Naive thymus-derived CD4-positive, alpha-beta T cell (primary cell): ENCODE results near the gene TCERG1L. TPM values are rescaled to one million over a fixed set of nuclear protein-coding genes. Genes with fewer than 3 reads are reported as not detected.
"Not testable (repeated sequence)": the region's sequence is repeated elsewhere in the genome, so short reads cannot be mapped to it uniquely, and the experiment has no call there.

Source experiments
- ATAC-seq: fragments of 150-1000 bp; cut with Tn5 transposase; 2 replicates; pipeline ENCODE4 v1.10.0; 2021; ENCODE audit warnings: mild to moderate bottlenecking, moderate library complexity
- CTCF ChIA-PET: fragments of 350-600 bp; sonication (Branson Sonifier 250); formaldehyde crosslinking; loops from one replicate; lab custom pipeline; 2021; ENCODE audit warnings: antibody characterized with exemption; lab: Charles Lee
- POLR2A ChIA-PET: fragments of 350-600 bp; sonication (Branson Sonifier 250); formaldehyde crosslinking; loops from one replicate; lab custom pipeline; 2021; ENCODE audit warnings: antibody characterized with exemption, inconsistent platforms; lab: Charles Lee
- DNase-seq, 9 donors: peaks; one replicate each; pipeline versions ENCODE4 v3.0.0 to v3.0.0-alpha.2; 2020 to 2022; ENCODE audit warnings: mixed read lengths in 1 of 9
- H3K27ac ChIP-seq: one replicate; pipeline ENCODE4 v1.7.0; 2013; ENCODE audit warnings: mild to moderate bottlenecking, low read depth, low read length, moderate library complexity
- H3K27me3 ChIP-seq, 2 donors: one replicate each; pipeline ENCODE4 v1.7.0; 2013; ENCODE audit warnings: low read length in 2 of 2, mild to moderate bottlenecking in 2 of 2, moderate library complexity in 2 of 2; ENCODE audit not compliant: control insufficient read depth in 2 of 2, insufficient read depth in 2 of 2
- H3K36me3 ChIP-seq, 3 experiments: 1 replicate in 2 of 3; 2 replicates in 1 of 3; pipeline ENCODE4 v1.7.0; 2013; ENCODE audit warnings: low read length in 3 of 3, mild to moderate bottlenecking in 3 of 3, moderate library complexity in 1 of 3; ENCODE audit not compliant: insufficient read depth in 3 of 3, control insufficient read depth in 2 of 3
- H3K4me1 ChIP-seq, 2 donors: one replicate each; pipeline ENCODE4 v1.7.0; 2013; ENCODE audit warnings: low read length in 2 of 2, mild to moderate bottlenecking in 2 of 2, moderate library complexity in 1 of 2; ENCODE audit not compliant: control insufficient read depth in 2 of 2, insufficient read depth in 2 of 2
- H3K4me3 ChIP-seq: 2 replicates; pipeline ENCODE4 v1.7.0; 2013; ENCODE audit warnings: mild to moderate bottlenecking, low read length
- H3K9me3 ChIP-seq, 3 experiments: 1 replicate in 2 of 3; 2 replicates in 1 of 3; pipeline ENCODE4 v1.7.0; 2013; ENCODE audit warnings: low read length in 3 of 3; ENCODE audit not compliant: control insufficient read depth in 2 of 3
- H3K27ac Mint-ChIP-seq, 9 donors: one replicate each; pipeline ENCODE4 v1.8.0; 2020 to 2022; ENCODE audit warnings: mixed read lengths in 9 of 9, mild to moderate bottlenecking in 8 of 9, moderate library complexity in 5 of 9, inconsistent platforms in 2 of 9
- H3K27me3 Mint-ChIP-seq, 5 donors: one replicate each; pipeline ENCODE4 v1.8.0; 2021 to 2022; ENCODE audit warnings: mixed read lengths in 5 of 5, mild to moderate bottlenecking in 1 of 5
- H3K36me3 Mint-ChIP-seq, 5 donors: one replicate each; pipeline ENCODE4 v1.8.0; 2020 to 2022; ENCODE audit warnings: mixed read lengths in 5 of 5, mild to moderate bottlenecking in 3 of 5, inconsistent platforms in 1 of 5
- H3K4me1 Mint-ChIP-seq, 7 donors: one replicate each; pipeline ENCODE4 v1.8.0; 2020 to 2022; ENCODE audit warnings: mixed read lengths in 7 of 7, mild to moderate bottlenecking in 3 of 7, inconsistent platforms in 1 of 7
- H3K4me3 Mint-ChIP-seq, 10 donors: one replicate each; pipeline ENCODE4 v1.8.0; 2020 to 2022; ENCODE audit warnings: mild to moderate bottlenecking in 10 of 10, mixed read lengths in 10 of 10, moderate library complexity in 6 of 10, inconsistent platforms in 2 of 10
- H3K9me3 Mint-ChIP-seq, 11 donors: one replicate each; pipeline ENCODE4 v1.8.0; 2020 to 2022; ENCODE audit warnings: mixed read lengths in 11 of 11, mild to moderate bottlenecking in 4 of 11, inconsistent platforms in 1 of 11, moderate library complexity in 1 of 11
- intact Hi-C, 2 donors: fragments of 100-400 bp; cut with micrococcal nuclease; formaldehyde crosslinking; loops; one replicate each; pipeline ENCODE4 v1.15.1; 2023
- polyA plus RNA-seq, 2 donors: library from polyadenylated mRNA; unstranded; fragments of 300-500 nt; fragmentation: Illumina TruSeq; gene quantifications; one replicate each; pipeline ENCODE4 v1.2.3, GENCODE V29; 2021
- total RNA-seq, 6 experiments: library from RNA in 5 of 6; stranded (reverse) in 5 of 6; gene quantifications; 1 replicate in 5 of 6; 2 replicates in 1 of 6; pipeline ENCODE4 v1.2.3 and lab custom pipeline; 2021 to 2026

TCERG1L gene
- total and polyA plus RNA-seq, 7 experiments from 2014 or later = 0.11 to 0.42 (median 0.39) TPM; not detected in 4

- H3K27ac Mint-ChIP-seq, intact Hi-C loops, H3K4me1 ChIP-seq, H3K4me1 Mint-ChIP-seq, DNase-seq, H3K9me3 ChIP-seq, H3K27ac ChIP-seq, H3K36me3 Mint-ChIP-seq, POLR2A ChIA-PET, H3K4me3 Mint-ChIP-seq, ATAC-seq, H3K9me3 Mint-ChIP-seq, H3K27me3 ChIP-seq, H3K27me3 Mint-ChIP-seq, H3K4me3 ChIP-seq, H3K36me3 ChIP-seq, CTCF ChIA-PET: not testable (repeated sequence)
These were observed 175.2 kb downstream of the TCERG1L start for GRCh38 chr10:131136336-131136735.

DNA sequence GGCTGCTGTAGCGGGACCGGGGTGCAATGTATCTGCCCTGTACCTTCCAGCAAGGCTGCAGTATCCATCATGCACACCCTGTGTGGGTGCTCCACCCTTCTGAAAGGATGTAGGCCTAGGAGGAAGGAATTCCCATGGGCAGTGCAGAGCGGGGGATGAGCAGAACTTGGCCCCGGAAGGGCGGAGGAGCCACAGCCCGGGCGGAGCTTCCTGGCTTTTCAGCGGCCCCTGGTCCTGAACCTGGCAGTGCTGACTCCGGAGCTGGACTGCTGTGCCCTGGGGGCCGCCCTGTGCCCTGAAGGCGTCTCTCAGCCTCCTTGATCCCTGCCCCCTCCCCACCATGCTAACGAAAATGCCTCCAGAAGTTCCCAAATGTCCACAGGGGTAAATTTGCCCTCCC lies 175.8 kb downstream of the TCERG1L start:
- no peak for ATAC-seq
- no peak overlapping the region for H3K27ac Mint-ChIP-seq
- Histone ChIP-seq H3K36me3 (no peaks in the 10 kb centered on the region), H3K27me3 (no peaks in the 10 kb centered on the region), H3K9me3 (no peaks in the 10 kb centered on the region), H3K4me3 (no peak overlapping the region), H3K27ac (no peak overlapping the region), H3K4me1 (no peaks in the 10 kb centered on the region)
- no peaks in the 10 kb centered on the region for H3K36me3 Mint-ChIP-seq
- H3K9me3 Mint-ChIP-seq = no peaks in the 10 kb centered on the region
- H3K4me1 Mint-ChIP-seq = peaks cover 0 to 5% (median 0%) of the 10 kb centered on the region in 7 donors
- H3K27me3 Mint-ChIP-seq = no peaks in the 10 kb centered on the region
- H3K4me3 Mint-ChIP-seq = no peak overlapping the region
- POLR2A ChIA-PET = no interaction called here
- CTCF ChIA-PET = no interaction called here
- intact Hi-C loops = no loop called here
- no peak for DNase-seq

DNA sequence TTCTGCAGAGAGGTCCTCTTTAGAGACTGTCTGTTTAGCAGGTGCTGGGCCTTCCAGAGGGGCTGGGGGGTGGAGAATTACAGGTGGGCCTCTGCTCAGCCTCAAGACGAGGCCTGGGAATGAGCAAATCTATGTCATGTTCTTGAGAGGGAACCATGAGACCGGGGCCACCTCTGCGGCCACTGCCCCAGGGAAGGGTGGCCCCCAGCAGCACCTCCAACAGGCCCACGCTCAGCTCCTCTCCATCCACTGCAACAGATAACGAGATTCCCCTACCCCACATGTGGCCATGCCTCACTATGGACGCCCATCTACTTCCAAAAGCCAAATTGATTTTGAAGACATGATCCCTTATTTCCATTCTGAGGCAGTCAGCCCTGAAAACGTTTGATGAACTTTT lies 176.9 kb downstream of the TCERG1L start:
- no peaks in the 10 kb centered on the region for H3K27me3 Mint-ChIP-seq
- intact Hi-C loops = no loop called here
- Histone ChIP-seq H3K27me3 (no peaks in the 10 kb centered on the region), H3K4me3 (no peak overlapping the region), H3K36me3 (no peaks in the 10 kb centered on the region), H3K9me3 (no peaks in the 10 kb centered on the region), H3K27ac (no peak overlapping the region), H3K4me1 (no peaks in the 10 kb centered on the region)
- H3K36me3 Mint-ChIP-seq = no peaks in the 10 kb centered on the region
- H3K4me1 Mint-ChIP-seq = peaks cover 0 to 7% (median 0%) of the 10 kb centered on the region in 7 donors
- H3K9me3 Mint-ChIP-seq = no peaks in the 10 kb centered on the region
- POLR2A ChIA-PET = no interaction called here
- H3K4me3 Mint-ChIP-seq = no peak overlapping the region
- H3K27ac Mint-ChIP-seq = no peak overlapping the region
- DNase-seq = no peak
- ATAC-seq = no peak
- CTCF ChIA-PET = no interaction called here

DNA sequence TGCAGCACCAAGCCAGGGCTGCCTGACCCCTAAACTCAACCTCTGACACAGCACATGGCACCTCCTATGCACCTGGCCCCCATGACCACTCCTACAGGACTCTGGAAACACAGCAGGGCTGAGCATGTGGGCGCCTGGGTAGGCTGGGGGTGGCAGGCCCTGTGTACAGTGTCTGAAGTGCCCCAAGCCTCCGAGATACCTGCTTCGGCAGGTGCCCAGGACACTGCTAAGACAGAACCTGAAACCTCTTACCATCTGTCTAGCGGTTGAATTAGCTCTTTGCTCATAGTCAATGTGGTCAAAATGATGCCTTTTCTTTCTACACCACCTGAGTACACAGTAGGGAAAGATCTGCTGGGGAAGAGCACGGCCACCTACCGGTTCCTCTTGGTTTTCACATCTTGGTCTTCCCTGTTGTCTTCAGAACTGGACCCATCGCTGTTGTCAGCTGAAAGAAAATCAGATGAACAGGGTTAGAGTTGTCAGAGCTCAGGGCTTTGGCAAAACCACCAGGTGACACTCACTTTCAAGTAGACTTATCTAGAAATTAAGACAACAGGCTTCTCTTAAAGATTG lies 177.4 kb downstream of the TCERG1L start:
- Histone ChIP-seq H3K27ac (no peak overlapping the region), H3K36me3 (no peaks in the 10 kb centered on the region), H3K27me3 (no peaks in the 10 kb centered on the region), H3K9me3 (no peaks in the 10 kb centered on the region), H3K4me3 (no peak overlapping the region), H3K4me1 (no peaks in the 10 kb centered on the region)
- POLR2A ChIA-PET = no interaction called here
- Mint-ChIP-seq H3K27ac (no peak overlapping the region), H3K4me3 (no peak overlapping the region), H3K36me3 (no peaks in the 10 kb centered on the region), H3K27me3 (no peaks in the 10 kb centered on the region), H3K9me3 (no peaks in the 10 kb centered on the region), H3K4me1 (peaks cover 0 to 10% (median 0%) of the 10 kb centered on the region in 7 donors)
- ATAC-seq = no peak
- DNase-seq = no peak
- CTCF ChIA-PET = no interaction called here
- intact Hi-C loops = no loop called here

DNA sequence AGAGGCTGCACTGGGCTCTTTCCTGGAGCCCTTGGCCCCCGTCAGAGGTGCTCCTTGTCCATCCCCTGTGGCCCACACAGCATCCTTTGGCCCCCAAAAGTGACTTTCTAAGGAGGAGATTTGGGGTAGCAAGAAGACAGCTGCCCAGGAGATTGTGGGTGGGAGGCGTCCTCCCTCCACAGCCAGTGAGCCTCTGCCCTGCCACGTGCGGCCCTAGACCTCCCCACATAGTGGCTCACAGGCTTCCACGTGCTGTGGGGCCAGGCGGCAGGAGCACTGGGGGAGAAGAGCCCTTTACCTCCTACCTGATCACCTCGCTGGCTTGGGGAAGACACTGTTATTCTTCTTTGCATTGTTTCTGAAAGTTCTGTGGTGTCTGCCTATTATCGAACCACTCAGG lies 178.8 kb downstream of the TCERG1L start:
- POLR2A ChIA-PET = no interaction called here
- Mint-ChIP-seq H3K9me3 (no peaks in the 10 kb centered on the region), H3K4me3 (no peak overlapping the region), H3K27me3 (peaks cover 0 to 4% (median 0%) of the 10 kb centered on the region in 5 donors), H3K4me1 (peaks cover 0 to 24% (median 13%) of the 10 kb centered on the region in 7 donors), H3K27ac (no peak overlapping the region), H3K36me3 (no peaks in the 10 kb centered on the region)
- ATAC-seq = no peak
- CTCF ChIA-PET = no interaction called here
- intact Hi-C loops = no loop called here
- DNase-seq = no peak
- no peaks in the 10 kb centered on the region for H3K9me3 ChIP-seq
- H3K4me1 ChIP-seq = no peaks in the 10 kb centered on the region
- H3K4me3 ChIP-seq = no peak overlapping the region
- H3K27ac ChIP-seq = no peak overlapping the region
- no peaks in the 10 kb centered on the region for H3K36me3 ChIP-seq
- no peaks in the 10 kb centered on the region for H3K27me3 ChIP-seq

- ChIA-PET CTCF (interaction anchor here (0.6 kb wide), 1 partner anchor 434 kb away, joined by 3 read pairs; no protein-coding TSS in a partner anchor), POLR2A (no interaction called here)
- Histone ChIP-seq H3K9me3 (no peaks in the 10 kb centered on the region), H3K27me3 (no peaks in the 10 kb centered on the region), H3K27ac (no peak overlapping the region), H3K4me1 (no peaks in the 10 kb centered on the region), H3K4me3 (no peak overlapping the region), H3K36me3 (no peaks in the 10 kb centered on the region)
- intact Hi-C loops = no loop called here
- H3K4me3 Mint-ChIP-seq = no peak overlapping the region
- H3K4me1 Mint-ChIP-seq = peaks cover 0 to 31% (median 20%) of the 10 kb centered on the region in 7 donors
- no peaks in the 10 kb centered on the region for H3K36me3 Mint-ChIP-seq
- DNase-seq (no peak), ATAC-seq (no peak)
- no peak overlapping the region for H3K27ac Mint-ChIP-seq
- H3K27me3 Mint-ChIP-seq = peaks cover 0 to 4% (median 0%) of the 10 kb centered on the region in 5 donors
- no peaks in the 10 kb centered on the region for H3K9me3 Mint-ChIP-seq
These were observed 179.6 kb downstream of the TCERG1L start for GRCh38 chr10:131131726-131132591.
